Central memory CD4-positive, alpha-beta T cell (primary cell): ENCODE measurements around the gene CNTN3.

Source experiments
- DNase-seq: peaks from one replicate; pipeline ENCODE4 v3.0.0; 2022
- total RNA-seq, 3 experiments: gene quantifications; one replicate each; lab custom pipeline; 2026; lab: John Stamatoyannopoulos, UW

Gene CNTN3
- 0 reads per million in 3 experiments for total RNA-seq

DNA sequence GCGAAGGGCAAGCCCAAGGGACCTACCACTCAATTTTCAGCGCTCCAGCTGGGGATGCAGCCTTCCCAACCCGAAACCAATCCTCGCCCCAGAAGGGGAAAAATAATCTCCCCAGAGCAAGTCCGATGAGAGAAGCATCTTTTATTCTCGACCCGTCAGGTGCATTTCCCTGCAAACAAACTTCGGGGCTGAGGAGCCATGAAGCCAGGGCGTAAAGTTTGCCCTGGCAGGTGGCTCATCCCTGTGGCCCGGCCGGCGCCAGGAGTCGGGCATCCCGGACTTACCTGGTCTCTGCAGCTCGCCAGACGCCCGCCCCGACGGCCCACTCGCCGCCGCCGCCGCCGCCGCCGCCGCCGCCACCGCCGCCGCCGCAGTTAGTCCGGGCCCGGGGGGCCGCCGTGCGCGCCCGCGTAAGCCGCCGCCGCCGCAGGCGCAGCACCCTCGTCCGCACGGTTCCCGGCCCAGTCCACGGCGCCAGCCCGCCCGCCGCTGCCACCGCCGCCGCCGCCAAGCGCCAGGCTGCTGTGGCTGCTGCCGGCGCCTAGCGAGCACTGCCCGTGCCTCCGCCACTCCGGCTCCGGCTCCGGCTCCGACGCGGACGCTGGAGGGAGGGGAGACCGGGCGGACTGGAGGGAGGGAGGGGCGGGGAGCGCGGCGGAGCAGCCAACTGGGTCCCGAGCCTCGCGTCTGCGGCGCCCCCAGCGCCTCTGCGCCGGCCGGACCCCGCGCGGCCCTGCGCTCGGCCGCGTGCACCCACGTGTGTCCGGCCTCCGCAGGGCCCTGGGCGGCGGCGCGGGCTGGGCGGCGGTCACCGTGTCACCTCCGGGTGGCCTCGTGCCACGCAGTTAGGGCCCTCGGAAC, at the start of gene CNTN3:
TSS of gene CNTN3 (minus strand) at position 553 of the 861 bp plus-strand sequence. CDS start 93,547 bp downstream, outside the sequence.
- DNase-seq: no peak

- DNase-seq: no peak
These were observed 48.7 kb upstream of the CNTN3 start for GRCh38 chr3:74663178-74663577.

DNA sequence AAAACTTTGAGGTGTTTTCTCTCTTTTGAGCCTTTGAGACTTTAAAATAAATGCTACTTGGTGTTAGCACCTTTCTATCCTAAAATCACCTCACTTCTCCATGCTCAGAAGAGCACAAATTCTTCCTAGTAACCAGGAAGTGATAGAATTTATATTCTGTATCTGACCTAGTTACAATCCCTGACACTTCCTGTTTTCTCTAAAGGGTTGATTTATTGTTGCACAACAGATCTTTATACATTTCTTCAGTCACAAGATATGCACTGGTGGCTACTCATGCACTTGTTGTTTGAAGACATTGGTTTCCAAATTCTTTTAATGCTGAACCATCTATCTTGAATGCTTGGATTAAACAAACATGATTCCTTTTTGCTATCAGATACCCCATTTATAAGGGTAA, 47.2 kb upstream of the CNTN3 start:
- no peak for DNase-seq

DNA sequence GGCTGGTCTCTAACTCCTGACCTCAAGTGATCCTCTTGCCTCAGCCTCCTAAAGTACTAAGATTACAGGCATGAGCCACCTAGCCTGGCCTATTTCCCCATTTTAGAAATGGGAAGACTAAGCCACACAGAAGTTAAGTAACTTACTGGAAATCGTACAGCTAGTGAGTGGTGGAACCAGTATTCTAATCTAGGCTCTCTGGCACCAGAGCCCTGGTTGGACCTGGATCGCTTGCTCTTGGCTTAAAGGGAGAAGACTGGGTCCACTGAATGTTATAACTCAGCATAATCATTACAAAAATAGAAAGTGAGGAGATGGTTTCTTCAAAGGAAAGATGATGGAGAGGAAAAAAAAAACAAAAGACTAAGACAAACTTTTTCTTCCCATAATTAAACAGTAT, 37.4 kb upstream of the CNTN3 start:
- no peak for DNase-seq

GRCh38 chr3:74651292-74651691, 36.8 kb upstream of the CNTN3 start:
- DNase-seq: no peak

GRCh38 chr3:74648107-74648506, 33.6 kb upstream of the CNTN3 start:
- DNase-seq: no peak

DNA sequence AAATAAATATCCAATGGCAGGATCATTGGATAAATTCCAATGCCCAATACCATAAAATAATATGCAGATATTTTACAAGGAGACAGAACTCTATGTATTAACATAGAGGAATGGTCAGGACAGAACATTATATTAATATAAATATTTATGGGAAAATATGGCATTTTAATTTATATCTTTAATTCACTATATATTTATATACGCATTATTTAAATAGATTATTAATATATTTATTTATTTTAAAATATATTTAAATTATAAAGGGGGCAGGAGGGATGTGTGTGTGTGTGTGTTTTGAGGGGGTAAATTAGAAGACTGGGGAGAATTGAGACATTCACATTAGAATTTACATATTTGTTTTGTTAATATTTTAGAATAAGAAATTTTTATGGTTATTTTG, 31.6 kb upstream of the CNTN3 start:
- no peak for DNase-seq

- no peak for DNase-seq
These were observed 29.2 kb upstream of the CNTN3 start for GRCh38 chr3:74643636-74644035.

DNA sequence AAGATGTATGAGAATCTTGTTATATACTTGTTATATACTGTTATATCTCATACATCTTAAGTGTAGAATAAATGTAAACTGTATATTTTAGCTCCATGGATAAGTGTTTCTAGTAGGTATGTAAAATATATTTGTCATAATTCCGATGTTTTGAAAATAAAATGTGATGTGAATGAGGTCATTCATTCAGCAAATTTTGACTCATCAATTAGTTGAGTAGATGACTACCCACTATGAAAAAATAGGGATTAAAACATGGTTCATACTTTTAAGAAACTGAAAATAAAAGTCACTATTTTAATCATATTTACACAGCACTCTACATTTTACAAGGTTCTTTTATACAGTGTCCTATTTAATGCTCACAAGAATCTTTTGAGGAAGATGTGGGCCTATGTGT, 28.4 kb upstream of the CNTN3 start:
- no peak for DNase-seq

GRCh38 chr3:74640211-74640610, 25.8 kb upstream of the CNTN3 start:
- no peak for DNase-seq

DNA sequence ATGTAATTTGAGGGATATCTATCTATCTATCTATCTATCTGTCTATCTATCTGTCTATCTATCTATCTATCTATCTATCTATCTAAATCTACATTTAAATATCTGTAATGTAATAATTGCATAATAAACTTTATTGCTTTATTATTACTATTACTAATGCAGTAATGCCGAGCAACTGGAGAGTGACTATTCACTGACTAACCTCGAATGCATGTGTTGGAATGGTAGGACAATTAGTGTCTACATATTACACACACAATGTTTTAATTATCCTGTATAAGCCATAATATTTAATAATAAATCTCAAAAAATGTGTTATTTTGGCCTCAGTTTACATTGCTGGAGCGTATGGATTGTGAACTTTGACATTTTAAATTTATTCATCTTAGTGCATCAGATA, 25.2 kb upstream of the CNTN3 start:
- no peak for DNase-seq

DNA sequence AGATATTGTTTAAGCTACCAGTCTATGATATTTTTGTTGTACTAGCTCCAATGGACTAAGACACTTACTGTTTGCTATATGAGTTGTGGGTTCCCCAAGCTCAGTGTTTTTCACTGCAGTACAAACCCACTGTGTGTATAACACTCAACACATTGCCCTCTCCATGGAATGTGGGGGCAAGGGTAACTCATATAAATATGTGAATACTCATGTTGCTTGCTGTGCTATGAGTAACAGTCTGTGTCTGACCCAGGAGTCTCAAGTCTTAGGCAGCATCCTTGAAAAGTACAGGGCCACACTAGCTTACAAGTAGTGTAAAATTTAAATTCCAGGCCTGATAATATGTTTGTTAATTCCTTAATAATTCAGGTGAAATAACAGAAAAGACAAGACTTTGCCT, 22.5 kb upstream of the CNTN3 start:
- DNase-seq: no peak

- DNase-seq: no peak
These were observed 18.6 kb upstream of the CNTN3 start for GRCh38 chr3:74633021-74633420.

DNA sequence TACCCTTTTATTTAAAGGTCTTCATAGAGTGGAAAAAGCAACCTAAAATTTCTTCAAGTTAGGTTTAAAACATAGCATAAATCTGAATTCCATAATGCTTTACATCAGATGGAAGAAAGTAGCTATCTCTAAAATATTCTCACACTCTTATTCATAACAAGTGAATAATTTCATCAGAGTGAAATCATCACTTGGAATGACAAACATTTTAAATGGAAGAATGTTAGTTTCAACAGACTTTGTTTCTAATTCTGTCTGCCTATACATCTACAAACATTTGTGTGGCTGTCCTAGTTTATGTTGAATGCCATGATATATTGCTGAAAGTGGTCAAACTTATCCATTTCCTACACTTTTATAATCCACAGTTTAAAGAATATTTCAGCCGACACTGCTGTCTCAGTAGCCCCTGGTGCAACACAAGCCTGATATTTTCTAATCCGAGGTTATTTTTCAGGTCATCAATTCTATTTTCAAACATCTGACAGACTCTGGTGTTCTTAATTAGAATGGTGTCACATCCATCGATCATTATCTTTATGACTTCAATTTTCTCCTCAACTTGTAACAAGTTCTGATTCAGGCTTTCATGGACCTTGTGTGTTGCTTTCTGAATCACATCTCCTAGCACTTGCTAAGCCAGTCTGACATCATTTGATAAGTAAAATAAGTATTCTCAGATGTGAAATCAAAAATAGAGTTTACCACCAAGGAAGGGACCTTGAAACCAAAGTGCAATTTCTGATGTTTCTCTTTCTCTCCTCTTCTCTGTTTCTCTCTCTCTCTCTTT, 17.1 kb upstream of the CNTN3 start:
- DNase-seq: no peak

GRCh38 chr3:74630602-74631001, 16.1 kb upstream of the CNTN3 start:
- no peak for DNase-seq

DNA sequence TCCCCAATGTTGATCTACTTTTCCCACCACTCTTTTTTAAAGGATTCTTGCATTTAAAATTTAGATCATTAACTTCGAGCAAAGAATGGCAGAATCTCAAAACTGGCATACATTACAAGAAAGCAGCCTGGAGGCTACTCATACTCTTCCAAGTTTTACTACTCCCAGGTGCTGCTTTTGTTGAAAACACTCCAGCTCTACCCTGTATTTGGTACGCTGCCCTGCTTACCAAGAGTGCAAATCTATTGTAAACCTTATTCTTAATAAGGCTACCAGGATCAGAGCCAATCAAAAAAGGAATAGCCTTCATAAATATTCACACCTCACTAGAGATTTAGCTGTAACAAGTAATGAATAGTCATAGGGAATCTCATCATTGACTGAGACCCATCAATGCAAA, 11.6 kb upstream of the CNTN3 start:
- DNase-seq: no peak

DNA sequence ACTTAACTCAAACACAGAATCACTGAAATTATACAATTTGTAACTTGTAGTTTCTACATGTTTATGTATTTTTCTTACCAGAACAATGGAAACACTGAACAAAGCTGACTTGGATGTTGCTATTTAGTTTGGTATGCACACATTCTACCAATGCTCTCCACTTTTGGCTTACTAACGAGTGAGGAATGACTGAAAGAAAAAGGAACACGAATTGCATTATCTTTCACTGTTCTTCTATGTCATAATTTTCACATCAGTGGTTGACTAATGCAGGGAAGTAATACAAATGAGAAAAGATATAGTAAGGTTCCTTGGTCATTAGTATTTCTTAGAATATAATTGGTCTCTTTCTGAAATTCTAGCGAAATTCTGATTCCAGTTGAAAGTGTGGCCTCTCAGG, 9.8 kb upstream of the CNTN3 start:
- DNase-seq: no peak

- DNase-seq: no peak
These were observed 8.9 kb upstream of the CNTN3 start for GRCh38 chr3:74623261-74623836.

GRCh38 chr3:74621581-74621980, 7.1 kb upstream of the CNTN3 start:
- DNase-seq: no peak

DNA sequence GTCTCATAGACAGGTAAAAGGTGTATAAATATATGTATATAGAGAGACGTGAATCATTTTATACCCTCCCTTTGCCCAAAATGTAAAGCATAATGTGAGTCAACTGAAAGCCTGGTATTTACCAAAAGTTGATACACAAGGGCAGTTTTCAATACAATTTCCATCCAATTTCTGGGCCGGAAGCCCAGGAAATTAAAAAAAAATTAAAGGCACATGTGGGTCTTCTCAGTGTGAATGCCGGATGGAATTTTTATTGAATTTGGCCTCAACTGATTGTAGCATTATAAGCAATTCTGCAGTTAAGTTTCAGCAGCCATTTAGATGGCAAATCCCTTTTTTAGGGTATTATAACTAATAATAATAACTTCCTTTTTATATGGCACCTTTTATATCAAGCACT, 3.3 kb upstream of the CNTN3 start:
- DNase-seq: no peak

GRCh38 chr3:74613521-74614106, 845 bp downstream of the CNTN3 start:
- no peak for DNase-seq

DNA sequence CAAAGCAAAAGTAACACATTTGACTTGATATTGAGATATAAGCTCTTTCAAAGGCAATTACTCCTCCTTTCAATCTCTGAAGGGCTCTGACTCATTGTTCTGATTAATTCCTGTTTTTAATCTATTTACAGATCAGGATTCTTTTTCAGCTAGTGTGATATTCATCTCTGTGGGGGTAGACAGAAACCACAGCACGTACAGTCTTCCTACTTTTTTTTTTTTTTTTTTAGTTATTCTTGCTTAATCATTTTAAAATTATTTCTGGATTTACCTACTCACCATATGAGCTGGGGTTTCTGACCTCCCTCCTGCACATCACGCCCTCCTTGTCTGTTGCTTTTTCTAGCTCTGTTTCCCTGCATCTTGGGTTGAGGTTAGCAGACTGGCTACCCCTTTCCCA, 1.4 kb downstream of the CNTN3 start:
- DNase-seq: no peak

DNA sequence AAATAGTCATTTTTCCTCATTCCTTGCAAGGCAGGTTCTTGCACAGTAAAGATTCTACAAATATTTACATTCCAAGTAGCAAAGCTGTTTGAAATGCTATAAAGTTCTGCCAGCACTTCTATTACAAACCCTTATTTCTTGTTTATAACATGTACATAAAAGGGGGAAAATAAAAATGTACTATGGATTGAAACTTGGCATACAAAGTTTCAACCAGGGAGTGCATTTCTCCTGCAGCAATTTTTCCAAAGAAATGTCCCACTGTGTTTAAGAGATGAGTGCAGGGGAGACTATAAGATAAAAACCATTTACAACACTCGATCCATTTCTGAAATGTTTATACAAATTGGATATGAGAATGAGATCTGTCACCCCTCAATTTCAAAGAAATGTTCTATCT, 3.3 kb downstream of the CNTN3 start:
- no peak for DNase-seq
